NOMO-1 treated with DMSO at 0.1 percent for 48 hours (cell line): ENCODE data around the gene CR2.
"Not testable (repeated sequence)": the region's sequence is repeated elsewhere in the genome, so short reads cannot be mapped to it uniquely, and the experiment has no call there.

ENCODE experiments used
- DNase-seq: peaks from one replicate; lab custom pipeline; 2025; ENCODE audit not compliant: unreplicated experiment; lab: John Stamatoyannopoulos, UW

Gene CR2

GRCh38 chr1:207503950-207504349, 49.8 kb downstream of the CR2 start:
- DNase-seq: no peak

GRCh38 chr1:207504438-207504837, 50.3 kb downstream of the CR2 start:
- DNase-seq: no peak

- DNase-seq: no peak
Observed at GRCh38 chr1:207510444-207510843, 56.3 kb downstream of the CR2 start.

- DNase-seq: no peak
Observed at GRCh38 chr1:207514890-207515289, 60.8 kb downstream of the CR2 start.

GRCh38 chr1:207516729-207517128, 62.6 kb downstream of the CR2 start:
- DNase-seq: no peak

- no peak for DNase-seq
Observed at GRCh38 chr1:207518608-207519236, 64.6 kb downstream of the CR2 start.

- no peak for DNase-seq
Observed at GRCh38 chr1:207519505-207520399, 65.6 kb downstream of the CR2 start.

GRCh38 chr1:207520400-207521345, 66.5 kb downstream of the CR2 start:
- DNase-seq: not testable (repeated sequence)

GRCh38 chr1:207525239-207525638, 71.1 kb downstream of the CR2 start:
- not testable (repeated sequence) for DNase-seq

GRCh38 chr1:207528401-207528800, 74.3 kb downstream of the CR2 start:
- DNase-seq: not testable (repeated sequence)

- DNase-seq: not testable (repeated sequence)
Observed at GRCh38 chr1:207536263-207536662, 82.1 kb downstream of the CR2 start.
